HG02885 (cell line): Measurements from ENCODE around the gene CTTNBP2.

Experiments used
- ATAC-seq: cut with Tn5 transposase; IDR thresholded peaks from one replicate; pipeline ENCODE4 v1.9.1; 2021; ENCODE audit warnings: mild to moderate bottlenecking; ENCODE audit not compliant: unreplicated experiment, poor library complexity

CTTNBP2 gene

GRCh38 chr7:117829450-117830117, 43.7 kb downstream of the CTTNBP2 start:
- no peak for ATAC-seq

DNA sequence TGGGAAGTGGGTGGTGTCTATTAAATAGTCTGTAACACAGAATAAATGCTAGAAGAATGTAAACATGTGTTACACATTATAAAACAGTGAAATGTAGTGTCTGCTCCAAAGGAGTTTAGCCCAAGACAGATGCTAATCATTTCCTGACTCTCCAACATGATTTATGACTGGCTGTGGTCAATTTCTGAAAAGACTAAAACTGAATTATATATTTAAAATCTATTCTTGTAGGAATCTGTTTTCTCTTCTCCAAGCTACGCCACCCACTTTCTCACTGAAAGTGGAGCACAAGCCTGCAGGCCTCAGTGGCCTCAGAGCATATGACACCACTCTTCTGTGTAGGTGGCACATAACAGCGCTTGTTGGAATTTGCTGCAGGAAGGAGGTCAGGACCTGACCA, 44.4 kb downstream of the CTTNBP2 start:
- ATAC-seq, result no peak

- no peak for ATAC-seq
Measured at GRCh38 chr7:117827862-117828261, 45.4 kb downstream of the CTTNBP2 start.

DNA sequence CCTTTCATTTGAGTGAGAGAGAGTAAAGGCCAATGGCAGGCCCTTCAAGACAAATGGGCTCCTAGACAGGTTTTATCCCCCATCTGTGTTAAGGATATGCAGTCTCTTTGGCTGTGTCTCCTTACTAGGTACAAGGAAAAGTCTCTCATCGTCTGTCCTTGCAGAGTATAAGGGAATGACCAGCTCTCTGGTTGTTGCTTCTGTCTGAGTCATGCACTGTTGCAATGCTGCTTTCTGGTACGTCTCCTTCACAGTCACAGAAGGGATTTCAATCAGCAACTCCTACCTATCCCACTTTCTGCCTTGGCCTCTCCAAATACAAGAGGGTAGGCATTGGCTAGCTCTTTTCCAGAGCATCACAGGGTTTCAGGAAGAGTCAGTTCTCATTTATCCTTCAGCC, 48.1 kb downstream of the CTTNBP2 start:
- ATAC-seq, result no peak

DNA sequence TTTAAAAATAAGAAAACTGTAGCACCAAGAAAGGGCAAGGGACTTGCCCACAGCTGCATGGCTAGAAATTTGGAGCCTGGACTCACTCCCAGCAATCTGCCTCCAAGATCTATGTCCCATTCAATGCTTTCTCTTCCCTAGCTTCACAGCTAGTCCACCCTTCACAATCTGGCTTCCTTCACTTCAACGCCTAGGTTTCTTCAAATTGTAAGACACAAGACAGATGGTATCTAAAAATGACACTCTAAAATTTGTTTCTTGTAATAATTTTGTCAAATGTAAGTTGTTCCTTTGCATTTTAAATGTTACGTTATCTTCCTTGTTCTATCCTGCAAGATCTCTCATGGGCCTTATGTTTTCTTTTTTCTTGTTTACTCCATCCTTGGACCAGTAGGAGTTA, 48.6 kb downstream of the CTTNBP2 start:
- no peak for ATAC-seq

- no peak for ATAC-seq
Measured at GRCh38 chr7:117819558-117819957, 53.7 kb downstream of the CTTNBP2 start.

- ATAC-seq, result no peak
Measured at GRCh38 chr7:117818232-117818631, 55.0 kb downstream of the CTTNBP2 start.

- ATAC-seq, result no peak
Measured at GRCh38 chr7:117816727-117817126, 56.5 kb downstream of the CTTNBP2 start.

- ATAC-seq, result no peak
Measured at GRCh38 chr7:117811696-117812095, 61.5 kb downstream of the CTTNBP2 start.

DNA sequence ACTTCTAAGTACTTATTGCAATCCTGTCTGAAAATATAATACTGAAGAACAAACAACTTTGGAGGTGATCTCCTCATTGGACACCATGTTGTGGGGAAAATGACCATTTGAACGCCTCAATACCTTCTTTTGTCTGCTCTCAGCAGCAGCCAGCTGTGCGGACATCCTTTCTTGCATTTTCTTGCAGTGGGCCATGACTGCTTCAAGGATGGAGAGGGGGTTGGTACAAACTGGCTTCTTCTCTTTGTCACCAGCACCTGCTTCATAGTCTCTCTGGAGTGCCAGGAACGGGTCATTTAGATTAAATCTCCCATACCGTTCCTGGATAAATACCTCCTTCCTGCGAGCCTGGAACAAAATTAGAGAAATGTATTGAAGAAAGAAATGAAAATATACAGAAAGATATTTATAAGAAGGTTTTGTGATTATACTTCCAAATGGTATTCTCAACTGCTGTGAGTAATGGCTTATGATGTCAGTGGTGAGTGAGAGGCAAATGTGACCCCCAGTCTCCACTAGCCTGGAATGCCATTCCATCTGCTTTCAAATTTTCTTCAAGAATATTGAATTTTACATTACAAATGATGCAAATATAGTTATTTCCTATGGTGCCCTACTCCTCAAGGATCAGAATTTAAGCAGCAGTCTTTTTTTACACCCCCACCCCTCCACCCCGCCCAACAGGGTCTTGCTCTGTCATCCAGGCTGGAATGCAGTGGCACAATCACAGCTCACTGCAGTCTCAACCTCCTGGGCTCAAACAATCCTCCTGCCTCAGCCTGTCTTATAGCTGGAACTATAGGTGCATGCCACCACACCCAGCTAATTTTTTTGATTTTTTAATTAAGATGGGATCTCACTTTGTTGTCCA, 62.4 kb downstream of the CTTNBP2 start:
- ATAC-seq, result no peak

DNA sequence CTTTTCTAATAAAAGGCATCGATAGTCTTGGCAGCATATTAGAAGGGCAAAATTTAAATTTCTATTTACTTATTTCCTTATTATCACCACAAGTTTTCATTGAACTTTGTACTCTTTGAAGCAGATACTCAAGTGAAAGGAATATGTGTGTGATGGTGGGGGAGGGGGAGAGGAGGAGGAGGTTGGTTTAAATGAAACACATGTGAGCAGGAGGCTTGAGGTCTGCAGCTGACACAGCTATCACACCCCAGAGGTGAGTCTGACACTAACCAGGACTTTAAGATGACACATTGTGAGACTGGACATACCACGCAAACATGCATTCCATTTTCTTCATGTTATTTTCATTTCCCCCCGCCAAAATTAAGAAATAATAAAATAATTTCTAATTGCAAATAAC, 63.3 kb downstream of the CTTNBP2 start:
- ATAC-seq, result peak; percentile 83

DNA sequence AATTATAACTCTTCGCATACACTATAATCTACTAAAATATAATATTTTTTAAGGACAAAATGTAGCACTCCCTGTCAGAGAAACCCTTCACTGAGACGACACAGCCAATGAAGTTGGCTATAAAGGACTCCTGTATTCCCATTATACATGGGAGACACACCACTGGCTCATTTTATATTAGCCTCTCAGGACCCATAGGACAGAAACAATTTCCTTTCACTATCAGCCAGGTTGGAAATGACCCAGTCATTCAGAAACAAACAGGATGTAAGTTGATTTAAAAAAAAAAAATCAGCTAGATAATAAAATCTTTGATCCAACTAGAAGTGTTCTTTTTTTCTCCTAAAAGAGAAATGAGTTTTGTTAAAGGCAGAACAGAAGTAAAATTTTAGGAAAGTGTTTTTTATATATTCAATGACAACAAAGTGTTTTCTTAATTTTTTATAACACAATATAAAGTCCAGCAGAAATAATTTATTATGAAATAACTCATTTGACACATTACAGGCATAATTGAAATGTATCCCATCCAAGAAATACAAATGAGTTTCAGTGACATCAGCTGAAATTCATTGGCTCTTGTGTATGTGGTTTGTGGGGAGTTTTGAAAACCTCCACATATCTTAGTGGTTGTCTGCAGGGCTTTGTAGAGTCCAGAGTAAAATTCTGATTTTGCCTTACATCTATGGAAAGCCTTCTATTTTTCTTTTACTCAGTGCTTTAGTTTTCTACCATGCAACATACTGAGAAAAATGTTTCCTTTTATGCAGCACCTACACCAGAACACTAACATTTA, 64.1 kb downstream of the CTTNBP2 start:
- ATAC-seq, result peak; percentile 36

GRCh38 chr7:117808341-117808757, 64.9 kb downstream of the CTTNBP2 start:
- ATAC-seq, result no peak

DNA sequence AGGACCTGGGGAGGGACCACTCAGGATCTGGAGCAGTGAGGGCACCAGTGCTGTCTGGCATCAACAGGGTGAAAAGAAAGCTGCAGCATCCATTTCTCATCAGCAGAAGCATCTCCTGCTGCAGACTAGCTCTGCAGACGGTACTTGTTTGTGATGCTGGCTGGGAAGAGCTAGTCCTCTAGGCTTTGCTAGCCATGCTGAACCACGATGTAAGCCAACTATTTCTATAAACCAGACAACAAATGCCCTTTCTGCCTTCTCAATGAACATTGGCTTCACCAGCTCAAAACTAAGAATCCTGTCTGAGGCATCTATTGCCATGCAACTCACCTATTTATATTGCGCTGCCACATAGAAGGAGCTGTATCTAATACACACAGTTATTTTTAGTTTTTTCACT, 65.6 kb downstream of the CTTNBP2 start:
- no peak for ATAC-seq

DNA sequence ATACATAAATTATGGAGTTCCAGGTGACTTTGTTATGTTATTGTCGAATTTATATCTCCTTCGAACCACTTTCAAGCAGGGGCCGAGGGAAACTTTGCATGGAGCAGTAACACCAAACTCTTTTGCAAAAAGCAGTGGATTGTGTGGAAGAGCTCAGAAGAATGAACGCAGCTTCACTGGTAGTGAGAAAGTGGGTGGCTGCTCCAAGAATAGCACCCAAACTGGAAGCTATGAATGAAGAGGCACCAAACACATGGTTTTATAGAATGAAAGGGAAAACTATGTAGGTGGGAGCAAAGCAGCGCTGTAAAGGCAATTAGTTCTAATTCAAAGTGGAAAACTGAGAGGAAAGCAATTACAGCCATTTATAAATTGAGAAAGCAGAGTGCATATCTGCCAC, 67.2 kb downstream of the CTTNBP2 start:
- ATAC-seq, result no peak

DNA sequence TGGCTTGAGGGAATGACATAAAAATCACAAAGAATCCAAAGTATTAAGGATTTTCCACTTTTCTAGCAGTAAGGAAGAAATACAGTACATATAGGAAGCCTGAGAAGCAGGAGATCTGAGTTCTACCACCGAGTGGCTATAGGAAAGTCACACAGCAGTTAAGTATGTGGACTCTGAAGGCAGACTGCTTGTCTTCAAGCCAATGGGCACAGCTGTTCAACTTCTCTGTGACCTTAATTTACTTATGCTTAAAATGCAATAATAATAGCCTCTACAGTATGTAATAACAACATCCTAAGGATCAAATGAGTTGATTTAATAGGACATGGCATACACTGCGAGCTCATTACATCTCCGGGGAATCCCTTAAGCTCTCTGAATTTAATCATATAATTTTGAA, 68.0 kb downstream of the CTTNBP2 start:
- no peak for ATAC-seq

DNA sequence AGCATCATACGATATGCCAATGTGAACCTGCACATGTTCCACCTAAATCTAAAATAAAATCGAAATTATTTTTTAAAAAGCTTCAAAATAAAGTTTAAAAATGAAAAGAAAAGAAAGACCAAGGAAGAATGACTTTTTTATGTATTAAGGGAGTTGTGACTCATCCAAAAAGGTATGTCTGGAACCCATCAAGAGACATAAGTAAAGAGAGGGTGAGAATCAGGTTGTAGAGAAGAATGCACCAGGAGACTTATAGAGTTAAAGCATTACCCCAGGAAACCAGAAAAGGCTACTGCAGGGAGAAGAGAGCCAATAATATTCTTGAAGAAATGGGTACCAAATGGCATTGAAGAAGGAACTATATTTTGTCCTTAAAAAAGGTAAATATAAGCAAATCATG, 69.8 kb downstream of the CTTNBP2 start:
- no peak for ATAC-seq

DNA sequence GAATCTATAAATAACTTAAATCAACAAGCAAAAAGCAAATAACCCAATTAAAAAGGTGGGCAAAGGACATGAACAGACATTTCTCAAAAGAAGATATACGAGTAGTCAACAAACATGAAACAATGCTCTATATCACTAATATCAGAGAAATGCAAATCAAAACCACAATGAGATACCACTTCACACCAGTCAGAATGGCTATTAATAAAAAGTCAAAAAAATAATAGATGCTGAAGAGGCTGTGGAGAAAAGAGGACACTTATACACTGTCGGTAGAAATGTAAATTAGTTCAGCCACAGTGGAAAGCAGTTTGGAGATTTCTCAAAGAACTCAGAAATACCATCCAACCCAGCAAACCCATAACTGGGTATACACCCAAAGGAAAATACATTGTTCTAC, 70.6 kb downstream of the CTTNBP2 start:
- ATAC-seq, result peak; percentile 51

DNA sequence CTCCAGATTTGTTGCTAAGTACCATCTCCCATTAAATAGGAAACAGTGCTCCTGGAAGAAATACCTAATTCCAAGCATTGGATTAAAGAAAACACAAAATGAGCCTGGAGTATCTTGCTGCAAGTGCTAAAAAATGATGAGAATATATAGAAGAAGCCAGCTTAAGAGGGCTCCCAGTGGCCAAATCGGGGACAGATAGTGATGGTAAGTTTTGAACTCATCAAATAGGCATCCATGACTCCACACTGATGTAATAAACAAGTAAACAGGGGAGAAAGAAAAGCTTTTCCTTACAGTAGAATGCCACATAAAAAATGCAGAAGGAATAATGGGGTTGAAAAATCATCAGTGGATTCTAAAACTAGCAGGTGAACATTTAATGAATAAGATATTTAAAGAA, 72.4 kb downstream of the CTTNBP2 start:
- ATAC-seq, result no peak

DNA sequence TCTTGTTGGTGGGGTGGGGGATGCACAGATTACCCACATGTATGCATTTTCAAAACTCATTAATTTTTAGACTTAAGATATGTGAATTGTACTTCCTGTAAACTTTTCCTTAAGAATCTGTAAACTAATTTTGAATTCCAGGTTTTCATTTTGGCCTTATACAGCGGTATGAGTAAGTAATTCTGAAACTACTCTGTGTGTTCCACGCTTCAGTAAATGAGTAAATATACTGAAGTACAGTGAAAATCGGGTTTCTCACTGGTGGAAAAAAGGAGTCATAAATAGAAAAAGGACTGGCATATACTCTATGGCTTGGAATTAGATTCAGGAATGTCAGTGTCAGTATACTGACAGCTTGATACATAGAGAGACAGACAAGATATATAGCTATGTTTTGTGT, 72.8 kb downstream of the CTTNBP2 start:
- no peak for ATAC-seq

GRCh38 chr7:117796889-117797288, 76.4 kb downstream of the CTTNBP2 start:
- ATAC-seq, result no peak
